Measurements from ENCODE around the gene TLCD4. TPM values are rescaled to one million over a fixed set of nuclear protein-coding genes. Genes with fewer than 3 reads are reported as not detected.
"Not testable (repeated sequence)": the region's sequence is repeated elsewhere in the genome, so short reads cannot be mapped to it uniquely, and the experiment has no call there.

TLCD4 gene
- total RNA-seq, 4 donors from 2014 or later: 8.4 to 15.9 (median 9.3) TPM

GRCh38 chr1:95145493-95145892, 28.3 kb downstream of the TLCD4 start:
- WGBS: 78% methylated on average over 1 of the region's 1 CpG
- intact Hi-C loops (cut with DNase I): no loop called here
- H3K27ac ChIP-seq (replicated peaks in 1 of 4): no peak overlapping the region

GRCh38 chr1:95146637-95147036, 29.5 kb downstream of the TLCD4 start:
- Histone ChIP-seq H3K4me3 (no peak overlapping the region), H3K27me3 (no peaks in the 10 kb centered on the region), H3K36me3 (peaks cover 0 to 5% (median 2%) of the 10 kb centered on the region in 4 donors), H3K27ac (replicated peaks in 1 of 4) (no peak overlapping the region), H3K9me3 (no peaks in the 10 kb centered on the region), H3K4me1 (no peaks in the 10 kb centered on the region)
- intact Hi-C loops (cut with DNase I): no loop called here
- no peak for TF ChIP-seq EP300 (IDR thresholded peaks at IDR 0.05)
- TF ChIP-seq POLR2AphosphoS5 (IDR thresholded peaks at IDR 0.05): no peak
- no peak for TF ChIP-seq POLR2A (IDR thresholded peaks at IDR 0.05; ENCODE audit: low read depth)
- TF ChIP-seq CTCF (IDR thresholded peaks at IDR 0.05): no peak
- no peak for DNase-seq (ENCODE audit: extremely low spot score)

More at GRCh38 chr1:95145493-95145892, 28.3 kb downstream of the TLCD4 start:
- TF ChIP-seq POLR2A (IDR thresholded peaks at IDR 0.05; ENCODE audit: low read depth) (no peak), CTCF (IDR thresholded peaks at IDR 0.05) (no peak), POLR2AphosphoS5 (IDR thresholded peaks at IDR 0.05) (no peak), EP300 (IDR thresholded peaks at IDR 0.05) (no peak)
- no peaks in the 10 kb centered on the region for H3K27me3 ChIP-seq
- no peak for DNase-seq (ENCODE audit: extremely low spot score)
- H3K4me1 ChIP-seq: no peaks in the 10 kb centered on the region
- no peaks in the 10 kb centered on the region for H3K9me3 ChIP-seq
- no peak overlapping the region for H3K4me3 ChIP-seq
- H3K36me3 ChIP-seq: peaks cover 0 to 5% (median 2%) of the 10 kb centered on the region in 4 donors

GRCh38 chr1:95154096-95154495, 36.9 kb downstream of the TLCD4 start:
- 29% methylated on average over 1 of the region's 1 CpG for WGBS
- no peaks in the 10 kb centered on the region for H3K27me3 ChIP-seq
- intact Hi-C loops (cut with DNase I): no loop called here
- no peak overlapping the region for H3K27ac ChIP-seq (replicated peaks in 1 of 4)
- no peaks in the 10 kb centered on the region for H3K9me3 ChIP-seq
- no peak for DNase-seq (ENCODE audit: extremely low spot score)
- peaks cover 0 to 1% (median 0%) of the 10 kb centered on the region in 4 donors for H3K36me3 ChIP-seq
- H3K4me1 ChIP-seq: no peaks in the 10 kb centered on the region
- H3K4me3 ChIP-seq: no peak overlapping the region
- no peak for TF ChIP-seq POLR2AphosphoS5 (IDR thresholded peaks at IDR 0.05)
- TF ChIP-seq EP300 (IDR thresholded peaks at IDR 0.05): no peak
- no peak for TF ChIP-seq POLR2A (IDR thresholded peaks at IDR 0.05; ENCODE audit: low read depth)
- no peak for TF ChIP-seq CTCF (IDR thresholded peaks at IDR 0.05)

GRCh38 chr1:95165569-95165968, 48.4 kb downstream of the TLCD4 start:
- H3K4me3 ChIP-seq; H3K27ac ChIP-seq (replicated peaks in 1 of 4); DNase-seq (ENCODE audit: extremely low spot score); H3K27me3 ChIP-seq; intact Hi-C loops (cut with DNase I); H3K4me1 ChIP-seq: not testable (repeated sequence)
- Histone ChIP-seq H3K36me3 (peaks cover 0 to 16% (median 7%) of the 10 kb centered on the region in 4 donors), H3K9me3 (peaks cover 0 to 18% (median 8%) of the 10 kb centered on the region in 4 donors)
- 98% methylated on average over 6 of the region's 6 CpGs for whole genome bisulfite sequencing

Small RNA genes lying within 50 kb of the gene (small RNA-seq; reads per million reads assigned to genes)
- 0 reads per million in 3 donors for gene RF00019

Other genes starting within 250 kb of the TLCD4 start
- 100 to 1,000 TPM; 140 to 268 (median 194) TPM for gene CNN3, start 190.2 kb upstream of the TLCD4 start, total RNA-seq
- under 1 TPM; 0.52 to 0.83 (median 0.74) TPM for gene ALG14, start 44.4 kb upstream of the TLCD4 start, total RNA-seq
- 10 to 100 TPM in 2 of 4 donors, 1 to 10 TPM in 2; 8.8 to 15.2 (median 11.6) TPM for gene RWDD3, start 116.9 kb downstream of the TLCD4 start, total RNA-seq